GM12891 (cell line): ENCODE results near the gene TXK.

ENCODE experiments used
- POLR2A ChIP-seq: IDR thresholded peaks from 2 replicates; pipeline ENCODE4 v1.6.1; 2011; ENCODE audit warnings: low read depth, low read length, control low read depth
- POLR2AphosphoS5 ChIP-seq: IDR thresholded peaks from 2 replicates; pipeline ENCODE4 v1.6.1; 2011; ENCODE audit warnings: low read depth, low read length, control low read depth
- TAF1 ChIP-seq: IDR thresholded peaks from 2 replicates; pipeline ENCODE4 v1.6.1; 2011; ENCODE audit warnings: low read depth, low read length, control low read depth

DNA sequence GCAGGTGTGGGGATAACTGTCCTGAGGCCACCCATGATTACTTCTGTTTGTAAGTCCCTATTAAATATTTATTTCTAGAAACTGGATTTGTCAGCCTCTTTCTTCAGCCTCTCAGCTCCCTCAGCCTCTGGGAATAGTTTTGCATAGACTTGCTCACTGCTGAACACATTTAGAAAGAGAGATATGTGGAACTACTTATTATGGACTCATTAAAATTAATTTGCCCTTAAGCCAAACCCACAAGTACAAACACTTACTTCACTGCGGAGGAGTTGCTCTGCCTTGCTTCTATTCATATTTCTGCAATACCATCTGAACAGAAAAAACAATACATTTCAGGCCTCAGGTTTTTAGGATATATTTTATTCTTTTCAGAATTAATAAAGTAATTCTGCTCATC, 22.4 kb upstream of the TXK start:
- TF ChIP-seq POLR2AphosphoS5 (no peak), POLR2A (no peak), TAF1 (no peak)
